H9 (cell line): ENCODE data around the gene LRWD1. TPM values are rescaled to one million over a fixed set of nuclear protein-coding genes. Genes with fewer than 3 reads are reported as not detected.

Experiments
- DNase-seq: peaks from one replicate; pipeline ENCODE4 v3.0.0-alpha.2; 2017
- H2AFZ ChIP-seq: one replicate; pipeline ENCODE4 v1.6.1; 2013; ENCODE audit warnings: mild to moderate bottlenecking, low read length, control low read depth, moderate library complexity
- H2AK5ac ChIP-seq: 2 replicates; pipeline ENCODE4 v1.6.1; 2013; ENCODE audit warnings: low read length, control low read depth, mixed read lengths; ENCODE audit not compliant: insufficient read length
- H2BK120ac ChIP-seq: one replicate; pipeline ENCODE4 v1.6.1; 2013; ENCODE audit warnings: low read depth, mild to moderate bottlenecking, low read length, control low read depth, inconsistent platforms; ENCODE audit not compliant: poor library complexity, severe bottlenecking
- H2BK12ac ChIP-seq: 2 replicates; pipeline ENCODE4 v1.6.1; 2013; ENCODE audit warnings: low read length, control low read depth, mixed read lengths, low read depth; ENCODE audit not compliant: insufficient read length
- H2BK15ac ChIP-seq: 2 replicates; pipeline ENCODE4 v1.6.1; 2013; ENCODE audit warnings: low read depth, low read length, control low read depth
- H2BK20ac ChIP-seq: one replicate; pipeline ENCODE4 v1.6.1; 2013; ENCODE audit warnings: low read depth, mild to moderate bottlenecking, low read length, control low read depth, inconsistent platforms; ENCODE audit not compliant: poor library complexity, severe bottlenecking
- H2BK5ac ChIP-seq: 2 replicates; pipeline ENCODE4 v1.6.1; 2013; ENCODE audit warnings: low read length, control low read depth, mixed read lengths; ENCODE audit not compliant: insufficient read length
- H3K14ac ChIP-seq: 2 replicates; pipeline ENCODE4 v1.6.1; 2013; ENCODE audit warnings: low read length, control low read depth; ENCODE audit not compliant: insufficient read depth
- H3K18ac ChIP-seq: 2 replicates; pipeline ENCODE4 v1.6.1; 2013; ENCODE audit warnings: low read depth, mild to moderate bottlenecking, mixed read lengths, low read length, control low read depth; ENCODE audit not compliant: insufficient read length
- H3K23ac ChIP-seq: 2 replicates; pipeline ENCODE4 v1.6.1; 2013; ENCODE audit warnings: low read length, control low read depth, mixed read lengths, low read depth; ENCODE audit not compliant: insufficient read length
- H3K23me2 ChIP-seq: 2 replicates; pipeline ENCODE4 v1.6.1; 2013; ENCODE audit warnings: low read depth, mild to moderate bottlenecking, mixed read lengths, low read length, control low read depth; ENCODE audit not compliant: insufficient read length, poor library complexity, severe bottlenecking
- H3K27ac ChIP-seq: 2 replicates; pipeline ENCODE4 v1.5.1; 2013; ENCODE audit warnings: low read length, control low read depth, mixed read lengths, low read depth; ENCODE audit not compliant: insufficient read length
- H3K27me3 ChIP-seq: 2 replicates; pipeline ENCODE4 v1.6.1; 2013; ENCODE audit warnings: low read length, control low read depth, inconsistent platforms; ENCODE audit not compliant: insufficient read depth
- H3K4ac ChIP-seq: 2 replicates; pipeline ENCODE4 v1.6.1; 2013; ENCODE audit warnings: low read depth, mild to moderate bottlenecking, control low read depth, inconsistent platforms, low read length, moderate library complexity
- H3K4me1 ChIP-seq: 2 replicates; pipeline ENCODE4 v1.6.1; 2013; ENCODE audit warnings: low read length, control low read depth, inconsistent platforms; ENCODE audit not compliant: insufficient read depth
- H3K4me2 ChIP-seq: 2 replicates; pipeline ENCODE4 v1.6.1; 2013; ENCODE audit warnings: low read length, control low read depth, mixed read lengths; ENCODE audit not compliant: insufficient read length, insufficient read depth
- H3K56ac ChIP-seq: 2 replicates; pipeline ENCODE4 v1.6.1; 2013; ENCODE audit warnings: low read depth, mild to moderate bottlenecking, mixed read lengths, low read length, control low read depth; ENCODE audit not compliant: insufficient read length
- H3K79me1 ChIP-seq: 2 replicates; pipeline ENCODE4 v1.6.1; 2013; ENCODE audit warnings: low read depth, mild to moderate bottlenecking, moderate library complexity, low read length, control low read depth, inconsistent platforms; ENCODE audit not compliant: insufficient read depth, poor library complexity, severe bottlenecking
- H3K79me2 ChIP-seq: 2 replicates; pipeline ENCODE4 v1.6.1; 2013; ENCODE audit warnings: low read length, control low read depth, inconsistent platforms; ENCODE audit not compliant: insufficient read depth
- H3K9ac ChIP-seq: 2 replicates; pipeline ENCODE4 v1.6.1; 2013; ENCODE audit warnings: low read length, control low read depth, mixed read lengths; ENCODE audit not compliant: insufficient read length; ENCODE audit errors: extremely low read depth
- H3K9me3 ChIP-seq: one replicate; pipeline ENCODE4 v1.6.1; 2013; ENCODE audit warnings: low read depth, low read length, inconsistent platforms; ENCODE audit not compliant: control insufficient read depth
- H3T11ph ChIP-seq: one replicate; pipeline ENCODE4 v1.6.1; 2013; ENCODE audit warnings: mild to moderate bottlenecking, low read length, control low read depth, inconsistent platforms
- H4K20me1 ChIP-seq: one replicate; pipeline ENCODE4 v1.6.1; 2013; ENCODE audit not compliant: control insufficient read depth, insufficient read length, insufficient read depth
- H4K5ac ChIP-seq: 2 replicates; pipeline ENCODE4 v1.6.1; 2013; ENCODE audit warnings: low read depth, mild to moderate bottlenecking, mixed read lengths, low read length, control low read depth; ENCODE audit not compliant: insufficient read length
- H4K8ac ChIP-seq: replicated peaks from 2 replicates; pipeline ENCODE4 v1.6.1; 2013; ENCODE audit warnings: low read length, control low read depth, mixed read lengths, low read depth; ENCODE audit not compliant: insufficient read length
- H4K91ac ChIP-seq: 2 replicates; pipeline ENCODE4 v1.6.1; 2013; ENCODE audit warnings: low read depth, mild to moderate bottlenecking, moderate library complexity, mixed read lengths, low read length, control low read depth; ENCODE audit not compliant: insufficient read length
- H3K27ac Mint-ChIP-seq, 3 experiments: 2 replicates in 2 of 3; 3 replicates in 1 of 3; pipeline ENCODE4 v1.8.0; 2020 to 2021; ENCODE audit warnings: mixed read lengths in 3 of 3, mild to moderate bottlenecking in 1 of 3, moderate library complexity in 1 of 3
- H3K27me3 Mint-ChIP-seq: 2 replicates; pipeline ENCODE4 v1.8.0; 2021; ENCODE audit warnings: low read depth, mild to moderate bottlenecking, moderate library complexity, mixed read lengths
- H3K36me3 Mint-ChIP-seq, 3 experiments: 2 replicates in 2 of 3; 3 replicates in 1 of 3; pipeline ENCODE4 v1.8.0; 2020 to 2021; ENCODE audit warnings: low read depth in 3 of 3, mixed read lengths in 3 of 3; ENCODE audit not compliant: insufficient read depth in 1 of 3
- H3K4me1 Mint-ChIP-seq, 2 experiments: 2 replicates each; pipeline ENCODE4 v1.8.0; 2020; ENCODE audit warnings: mixed read lengths in 2 of 2
- H3K4me3 Mint-ChIP-seq, 2 experiments: 2 replicates in 1 of 2; 3 replicates in 1 of 2; pipeline ENCODE4 v1.8.0; 2020 to 2021; ENCODE audit warnings: mild to moderate bottlenecking in 2 of 2, mixed read lengths in 2 of 2, moderate library complexity in 1 of 2
- H3K9me3 Mint-ChIP-seq, 2 experiments: 2 replicates in 1 of 2; 3 replicates in 1 of 2; pipeline ENCODE4 v1.8.0; 2020; ENCODE audit warnings: mild to moderate bottlenecking in 2 of 2, mixed read lengths in 2 of 2, moderate library complexity in 1 of 2
- CTCF ChIP-seq: fragments of 200-600 bp; sonication (generic); conservative IDR thresholded peaks from 3 replicates; pipeline ENCODE4 v1.8.0; 2021; ENCODE audit warnings: antibody characterized with exemption, mild to moderate bottlenecking
- WGBS: extraction: QIAGEN DNeasy Blood & Tissue Kit; methylation state at CpG from one replicate; pipeline ENCODE4 v1.1.7; 2013; ENCODE audit warnings: missing lambda C conversion rate, low lambda C conversion rate, mixed read lengths; ENCODE audit not compliant: insufficient read length; ENCODE audit errors: extremely low coverage; 5-methylcytosine and 5-hydroxymethylcytosine counted together
- total RNA-seq: library from RNA; stranded (reverse); gene quantifications from 2 replicates; pipeline ENCODE4 v1.2.1, GENCODE V29; 2021

LRWD1 gene
- total RNA-seq, 1 experiment from 2014 or later = 35.1 TPM

- Mint-ChIP-seq H3K27ac (no peak overlapping the region), H3K4me3 (no peak overlapping the region), H3K9me3 (no peaks in the 10 kb centered on the region), H3K27me3 (peaks cover under 1% of the 10 kb centered on the region; the same call in 1 of the 2 replicates), H3K36me3 (peaks cover 20 to 33% (median 31%) of the 10 kb centered on the region in 3 experiments; a peak in 6 of 7 replicates), H3K4me1 (peaks cover 5% of the 10 kb centered on the region in 2 experiments; a peak in 1 of 4 replicates)
- H3K23me2 ChIP-seq = no peaks in the 10 kb centered on the region
- H3K4me1 ChIP-seq = no peaks in the 10 kb centered on the region
- no peak overlapping the region for H3K9ac ChIP-seq
- H3K18ac ChIP-seq = no peak overlapping the region
- H3K79me1 ChIP-seq = peaks cover 2% of the 10 kb centered on the region
- H2BK20ac ChIP-seq = no peak overlapping the region
- H2AFZ ChIP-seq = no peak overlapping the region
- H2BK15ac ChIP-seq = no peak overlapping the region
- H3K23ac ChIP-seq = no peak overlapping the region
- H2BK120ac ChIP-seq = no peak overlapping the region
- no peak for DNase-seq
- H3K4ac ChIP-seq = no peak overlapping the region
- H3K14ac ChIP-seq = no peak overlapping the region
- WGBS = no CpG with 5 or more reads among the region's 24 CpGs
- H3T11ph ChIP-seq = no peak overlapping the region
- H2BK5ac ChIP-seq = no peak overlapping the region
- no peaks in the 10 kb centered on the region for H4K20me1 ChIP-seq
- H4K5ac ChIP-seq = no peak overlapping the region
- no peak overlapping the region for H4K8ac ChIP-seq
- H3K27me3 ChIP-seq = no peaks in the 10 kb centered on the region
- no peak overlapping the region for H4K91ac ChIP-seq
- no peak overlapping the region for H3K56ac ChIP-seq
- H3K27ac ChIP-seq = no peak overlapping the region
- H3K4me2 ChIP-seq = no peak overlapping the region
- H2AK5ac ChIP-seq = no peak overlapping the region
- no peak for TF ChIP-seq CTCF
- no peak overlapping the region for H2BK12ac ChIP-seq
- H3K9me3 ChIP-seq = no peaks in the 10 kb centered on the region
- no peaks in the 10 kb centered on the region for H3K79me2 ChIP-seq
Measured at GRCh38 chr7:102469351-102469971, 4.7 kb downstream of the LRWD1 start.
